HCT116 (cell line): ENCODE data around the gene CA5B. TPM values are rescaled to one million over a fixed set of nuclear protein-coding genes. Genes with fewer than 3 reads are reported as not detected.

ENCODE experiments used
- ATAC-seq: fragments of 200-7000 bp; cut with Tn5 transposase; 2 replicates; pipeline ENCODE4 v1.9.1; 2020; ENCODE audit warnings: mild to moderate bottlenecking, moderate library complexity
- BruUV-seq: library from RNA; stranded (reverse); fragments of 400-500 nt; replicated peaks from 2 replicates; lab custom pipeline; 2021; lab: Mats Ljungman, UMichigan
- CTCF ChIA-PET: fragments of 300-600 bp; sonication (Branson Sonifier 250); formaldehyde crosslinking; loops from one replicate; lab custom pipeline; 2021; ENCODE audit warnings: antibody characterized with exemption; lab: Charles Lee
- POLR2A ChIA-PET: fragments of 300-600, 350-600 bp; sonication (Branson Sonifier 250); formaldehyde crosslinking; loops from one replicate; lab custom pipeline; 2021; ENCODE audit warnings: antibody characterized with exemption; lab: Charles Lee
- RAD21 ChIA-PET, 2 experiments: fragments of 300-600 bp; sonication (Branson Sonifier 250); formaldehyde crosslinking; loops; one replicate each; lab custom pipeline; 2023; ENCODE audit warnings: low total read pairs in 2 of 2; ENCODE audit not compliant: uncharacterized antibody in 2 of 2, unreplicated experiment in 2 of 2, low non-redundant PET in 1 of 2; lab: Charles Lee
- DNase-seq: peaks from one replicate; pipeline ENCODE4 v3.0.0-alpha.2; 2010; ENCODE audit warnings: low read depth, low spot score
- H2AFZ ChIP-seq: fragments of 200-600 bp; shearing (Covaris generic), sonication (generic); 2 replicates; pipeline ENCODE4 v1.6.1; 2017; ENCODE audit warnings: low read depth, mixed run types, mixed read lengths, antibody characterized with exemption, low read length; ENCODE audit not compliant: poor library complexity, severe bottlenecking
- H3K27ac ChIP-seq: 2 replicates; pipeline ENCODE4 v1.5.1; 2012; ENCODE audit warnings: low read depth, low read length
- H3K27me3 ChIP-seq: fragments of 200-600 bp; sonication (generic); 2 replicates; pipeline ENCODE4 v1.6.1; 2016; ENCODE audit warnings: mixed run types, low read length, mixed read lengths; ENCODE audit not compliant: insufficient read depth
- H3K36me3 ChIP-seq, 2 experiments: fragments of 200-500 bp in 1 of 2; fragments of 200-600 bp in 1 of 2; sonication (Bioruptor generic) in 1 of 2; sonication (generic) in 1 of 2; 2 replicates each; pipeline versions ENCODE4 v1.5.1 to v1.6.1; 2014 to 2016; ENCODE audit warnings: low read length in 2 of 2, inconsistent platforms in 1 of 2, mixed read lengths in 1 of 2, mixed run types in 1 of 2; ENCODE audit not compliant: insufficient read depth in 2 of 2, control insufficient read depth in 1 of 2
- H3K4me1 ChIP-seq, 2 experiments: fragments of 200-600 bp in 1 of 2; sonication (generic) in 1 of 2; 2 replicates each; pipeline versions ENCODE4 v1.5.1 to v1.6.1; 2012 to 2017; ENCODE audit warnings: low read length in 2 of 2, inconsistent platforms in 1 of 2, mild to moderate bottlenecking in 1 of 2, mixed read lengths in 1 of 2, mixed run types in 1 of 2, moderate library complexity in 1 of 2; ENCODE audit not compliant: insufficient read depth in 2 of 2, control insufficient read depth in 1 of 2
- H3K4me2 ChIP-seq: fragments of 200-600 bp; sonication (generic); 2 replicates; pipeline ENCODE4 v1.6.1; 2017; ENCODE audit warnings: mixed run types, low read length, mixed read lengths
- H3K4me3 ChIP-seq, 2 experiments: fragments of 200-600 bp in 1 of 2; sonication (generic) in 1 of 2; replicated peaks in 1 of 2; 2 replicates each; pipeline ENCODE4 v1.5.1; 2011 to 2016; ENCODE audit warnings: low read length in 2 of 2, control low read depth in 1 of 2, low read depth in 1 of 2, mild to moderate bottlenecking in 1 of 2, mixed read lengths in 1 of 2, mixed run types in 1 of 2
- H3K79me2 ChIP-seq: fragments of 200-600 bp; sonication (generic); 2 replicates; pipeline ENCODE4 v1.6.1; 2017; ENCODE audit warnings: mild to moderate bottlenecking, mixed run types, low read length, moderate library complexity, mixed read lengths; ENCODE audit not compliant: insufficient read depth
- H3K9ac ChIP-seq: fragments of 200-600 bp; sonication (generic); 2 replicates; pipeline ENCODE4 v1.6.1; 2016; ENCODE audit warnings: low read length, mixed read lengths
- H3K9me2 ChIP-seq: fragments of 200-600 bp; sonication (generic), shearing (Covaris generic); 2 replicates; pipeline ENCODE4 v1.6.1; 2017; ENCODE audit warnings: mixed run types, mild to moderate bottlenecking, moderate library complexity; ENCODE audit not compliant: insufficient read depth
- H3K9me3 ChIP-seq, 2 experiments: fragments of 200-500 bp in 1 of 2; fragments of 200-600 bp in 1 of 2; sonication (Bioruptor generic) in 1 of 2; sonication (generic) in 1 of 2; 2 replicates each; pipeline ENCODE4 v1.6.1; 2014 to 2017; ENCODE audit warnings: low read length in 2 of 2, mixed read lengths in 2 of 2, inconsistent platforms in 1 of 2, low read depth in 1 of 2, mild to moderate bottlenecking in 1 of 2, mixed run types in 1 of 2, moderate library complexity in 1 of 2; ENCODE audit not compliant: control insufficient read depth in 1 of 2, insufficient read depth in 1 of 2
- H4K20me1 ChIP-seq: fragments of 200-600 bp; sonication (generic), shearing (Covaris generic); 2 replicates; pipeline ENCODE4 v1.6.1; 2017; ENCODE audit warnings: mixed run types, mild to moderate bottlenecking, moderate library complexity; ENCODE audit not compliant: insufficient read depth
- EGR1 ChIP-seq: IDR thresholded peaks from 2 replicates; pipeline ENCODE4 v1.6.1; 2012; ENCODE audit warnings: low read depth
- ELF1 ChIP-seq: IDR thresholded peaks from 2 replicates; pipeline ENCODE4 v1.6.1; 2012; ENCODE audit warnings: low read depth, borderline replicate concordance
- EZH2 ChIP-seq: fragments of 200-600 bp; sonication (generic); IDR thresholded peaks from 2 replicates; pipeline ENCODE4 v1.6.1; 2017; ENCODE audit warnings: antibody characterized with exemption, mixed run types
- FOSL1 ChIP-seq: IDR thresholded peaks from 2 replicates; pipeline ENCODE4 v1.6.1; 2012; ENCODE audit warnings: low read depth
- POLR2A ChIP-seq: IDR thresholded peaks from 2 replicates; pipeline ENCODE4 v1.7.0; 2011; ENCODE audit warnings: borderline replicate concordance; ENCODE audit not compliant: insufficient read depth, insufficient read length; ENCODE audit errors: extremely low read depth
- POLR2AphosphoS5 ChIP-seq: IDR thresholded peaks from 2 replicates; pipeline ENCODE4 v1.6.1; 2011; ENCODE audit warnings: mild to moderate bottlenecking, low read depth, low read length, moderate library complexity
- RAD21 ChIP-seq: IDR thresholded peaks from 2 replicates; pipeline ENCODE4 v1.6.1; 2012; ENCODE audit warnings: low read depth, mild to moderate bottlenecking
- SIN3A ChIP-seq: IDR thresholded peaks from 2 replicates; pipeline ENCODE4 v1.6.1; 2012; ENCODE audit warnings: low read depth
- SRF ChIP-seq: IDR thresholded peaks from 2 replicates; pipeline ENCODE4 v1.6.1; 2012; ENCODE audit warnings: low read depth
- TCF7L2 ChIP-seq: IDR thresholded peaks from 2 replicates; pipeline ENCODE4 v1.7.0; 2011; ENCODE audit warnings: borderline replicate concordance, inconsistent platforms; ENCODE audit not compliant: insufficient read depth, insufficient read length; ENCODE audit errors: extremely low read depth
- ZFX ChIP-seq: fragments of 450-650 bp; IDR thresholded peaks from 2 replicates; pipeline ENCODE4 v1.6.1; 2017
- intact Hi-C: fragments of 100-400 bp; cut with micrococcal nuclease; formaldehyde crosslinking; loops from 2 replicates; pipeline ENCODE4 v1.10.0; 2022
- total RNA-seq: library from RNA; stranded (reverse); gene quantifications from one replicate; pipeline ENCODE4 v1.2.1, GENCODE V29; 2021; ENCODE audit not compliant: unreplicated experiment
- TF ChIP-seq, protein P1 (sequence below): IDR thresholded peaks from 2 replicates; pipeline ENCODE4 v1.6.1; 2012; ENCODE audit warnings: low read depth
- TF ChIP-seq, protein P2 (sequence below): IDR thresholded peaks from 2 replicates; pipeline ENCODE4 v1.6.1; 2012
- TF ChIP-seq, protein P3 (sequence below): IDR thresholded peaks from 2 replicates; pipeline ENCODE4 v1.6.1; 2011; ENCODE audit warnings: mild to moderate bottlenecking, low read length, moderate library complexity; ENCODE audit not compliant: insufficient replicate concordance; ENCODE audit errors: extremely low read depth

CA5B gene
- total RNA-seq, 1 experiment from 2014 or later: 5.5 TPM

DNA sequence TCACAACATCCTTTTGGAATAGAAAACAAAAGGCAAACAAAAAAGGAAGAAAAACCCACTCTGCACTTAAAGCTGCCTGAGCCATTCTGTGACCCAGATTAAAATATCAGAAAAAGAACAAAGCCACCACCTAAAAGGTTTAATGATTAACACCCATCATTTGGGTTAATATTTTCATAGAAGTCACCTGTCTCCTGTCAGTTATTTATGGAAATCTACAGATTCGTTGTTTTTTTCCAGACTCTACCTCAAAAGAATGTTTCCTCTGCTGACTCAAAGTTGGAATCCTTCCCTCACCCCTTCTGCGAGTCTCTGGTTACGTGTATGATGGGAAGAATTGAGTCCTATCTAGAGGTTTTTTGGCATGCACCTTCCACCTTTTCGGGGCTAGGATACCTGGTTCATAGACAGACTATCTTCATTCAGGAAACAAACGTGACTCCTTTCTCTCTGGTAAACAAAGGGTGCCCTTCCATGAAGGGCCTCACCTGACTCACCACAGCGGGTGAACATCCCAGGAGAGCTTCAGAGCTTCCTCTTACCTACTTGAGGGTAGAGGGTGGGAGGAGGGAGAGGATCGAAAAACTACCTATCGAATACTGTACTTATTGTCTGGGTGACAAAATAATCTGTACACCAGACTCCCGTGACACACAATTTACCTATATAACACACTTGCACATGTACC, 19.6 kb upstream of the CA5B start:
- no peaks in the 10 kb centered on the region for H4K20me1 ChIP-seq
- peak; percentile 19 for DNase-seq
- no peak for TF ChIP-seq EZH2
- TF ChIP-seq EGR1: no peak
- TF ChIP-seq, protein P1, sequence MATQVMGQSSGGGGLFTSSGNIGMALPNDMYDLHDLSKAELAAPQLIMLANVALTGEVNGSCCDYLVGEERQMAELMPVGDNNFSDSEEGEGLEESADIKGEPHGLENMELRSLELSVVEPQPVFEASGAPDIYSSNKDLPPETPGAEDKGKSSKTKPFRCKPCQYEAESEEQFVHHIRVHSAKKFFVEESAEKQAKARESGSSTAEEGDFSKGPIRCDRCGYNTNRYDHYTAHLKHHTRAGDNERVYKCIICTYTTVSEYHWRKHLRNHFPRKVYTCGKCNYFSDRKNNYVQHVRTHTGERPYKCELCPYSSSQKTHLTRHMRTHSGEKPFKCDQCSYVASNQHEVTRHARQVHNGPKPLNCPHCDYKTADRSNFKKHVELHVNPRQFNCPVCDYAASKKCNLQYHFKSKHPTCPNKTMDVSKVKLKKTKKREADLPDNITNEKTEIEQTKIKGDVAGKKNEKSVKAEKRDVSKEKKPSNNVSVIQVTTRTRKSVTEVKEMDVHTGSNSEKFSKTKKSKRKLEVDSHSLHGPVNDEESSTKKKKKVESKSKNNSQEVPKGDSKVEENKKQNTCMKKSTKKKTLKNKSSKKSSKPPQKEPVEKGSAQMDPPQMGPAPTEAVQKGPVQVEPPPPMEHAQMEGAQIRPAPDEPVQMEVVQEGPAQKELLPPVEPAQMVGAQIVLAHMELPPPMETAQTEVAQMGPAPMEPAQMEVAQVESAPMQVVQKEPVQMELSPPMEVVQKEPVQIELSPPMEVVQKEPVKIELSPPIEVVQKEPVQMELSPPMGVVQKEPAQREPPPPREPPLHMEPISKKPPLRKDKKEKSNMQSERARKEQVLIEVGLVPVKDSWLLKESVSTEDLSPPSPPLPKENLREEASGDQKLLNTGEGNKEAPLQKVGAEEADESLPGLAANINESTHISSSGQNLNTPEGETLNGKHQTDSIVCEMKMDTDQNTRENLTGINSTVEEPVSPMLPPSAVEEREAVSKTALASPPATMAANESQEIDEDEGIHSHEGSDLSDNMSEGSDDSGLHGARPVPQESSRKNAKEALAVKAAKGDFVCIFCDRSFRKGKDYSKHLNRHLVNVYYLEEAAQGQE: no peak
- TF ChIP-seq ELF1: no peak
- no peak for TF ChIP-seq POLR2AphosphoS5
- no peak for TF ChIP-seq ZFX
- TF ChIP-seq TCF7L2: no peak
- no peak; the same call in 1 of the 2 replicates for TF ChIP-seq FOSL1
- no peak for TF ChIP-seq RAD21
- TF ChIP-seq, protein P2, sequence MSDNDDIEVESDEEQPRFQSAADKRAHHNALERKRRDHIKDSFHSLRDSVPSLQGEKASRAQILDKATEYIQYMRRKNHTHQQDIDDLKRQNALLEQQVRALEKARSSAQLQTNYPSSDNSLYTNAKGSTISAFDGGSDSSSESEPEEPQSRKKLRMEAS: no peak
- TF ChIP-seq, protein P3, sequence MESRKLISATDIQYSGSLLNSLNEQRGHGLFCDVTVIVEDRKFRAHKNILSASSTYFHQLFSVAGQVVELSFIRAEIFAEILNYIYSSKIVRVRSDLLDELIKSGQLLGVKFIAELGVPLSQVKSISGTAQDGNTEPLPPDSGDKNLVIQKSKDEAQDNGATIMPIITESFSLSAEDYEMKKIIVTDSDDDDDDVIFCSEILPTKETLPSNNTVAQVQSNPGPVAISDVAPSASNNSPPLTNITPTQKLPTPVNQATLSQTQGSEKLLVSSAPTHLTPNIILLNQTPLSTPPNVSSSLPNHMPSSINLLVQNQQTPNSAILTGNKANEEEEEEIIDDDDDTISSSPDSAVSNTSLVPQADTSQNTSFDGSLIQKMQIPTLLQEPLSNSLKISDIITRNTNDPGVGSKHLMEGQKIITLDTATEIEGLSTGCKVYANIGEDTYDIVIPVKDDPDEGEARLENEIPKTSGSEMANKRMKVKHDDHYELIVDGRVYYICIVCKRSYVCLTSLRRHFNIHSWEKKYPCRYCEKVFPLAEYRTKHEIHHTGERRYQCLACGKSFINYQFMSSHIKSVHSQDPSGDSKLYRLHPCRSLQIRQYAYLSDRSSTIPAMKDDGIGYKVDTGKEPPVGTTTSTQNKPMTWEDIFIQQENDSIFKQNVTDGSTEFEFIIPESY: no peak
- no peak for TF ChIP-seq SRF
- no peak for TF ChIP-seq POLR2A
- no peak for TF ChIP-seq SIN3A
- TF ChIP-seq, all 23 proteins: peak for 0
- Histone ChIP-seq H3K4me1 (peaks cover 23 to 33% of the 10 kb centered on the region in 2 experiments), H3K36me3 (no peaks in the 10 kb centered on the region), H3K9me2 (no peaks in the 10 kb centered on the region), H3K9ac (peak overlapping the region; percentile 33), H3K27me3 (no peaks in the 10 kb centered on the region), H3K9me3 (no peaks in the 10 kb centered on the region), H3K4me2 (peak overlapping the region; percentile 74), H3K27ac (peak overlapping the region; percentile 74), H3K4me3 (peak overlapping the region in 1 of 2 experiments; percentile 39; a peak in 2 of 4 replicates), H3K79me2 (no peaks in the 10 kb centered on the region; the same call in 1 of the 2 replicates), H2AFZ (no peak overlapping the region)
- BruUV-seq: no TSS peak
- intact Hi-C loops: no loop called here
- ChIA-PET RAD21 (no interaction called here), POLR2A (no interaction called here), CTCF (no interaction called here)
- ATAC-seq: peak; percentile 95
